Activated CD4-positive, alpha-beta T cell treated with anti-CD3 and anti-CD28 coated beads for 1 hour (primary cell): ENCODE measurements around the gene RGL1.

Source experiments
- DNase-seq: peaks from one replicate; pipeline ENCODE4 v3.0.0-alpha.2; 2020

The RGL1 gene

DNA sequence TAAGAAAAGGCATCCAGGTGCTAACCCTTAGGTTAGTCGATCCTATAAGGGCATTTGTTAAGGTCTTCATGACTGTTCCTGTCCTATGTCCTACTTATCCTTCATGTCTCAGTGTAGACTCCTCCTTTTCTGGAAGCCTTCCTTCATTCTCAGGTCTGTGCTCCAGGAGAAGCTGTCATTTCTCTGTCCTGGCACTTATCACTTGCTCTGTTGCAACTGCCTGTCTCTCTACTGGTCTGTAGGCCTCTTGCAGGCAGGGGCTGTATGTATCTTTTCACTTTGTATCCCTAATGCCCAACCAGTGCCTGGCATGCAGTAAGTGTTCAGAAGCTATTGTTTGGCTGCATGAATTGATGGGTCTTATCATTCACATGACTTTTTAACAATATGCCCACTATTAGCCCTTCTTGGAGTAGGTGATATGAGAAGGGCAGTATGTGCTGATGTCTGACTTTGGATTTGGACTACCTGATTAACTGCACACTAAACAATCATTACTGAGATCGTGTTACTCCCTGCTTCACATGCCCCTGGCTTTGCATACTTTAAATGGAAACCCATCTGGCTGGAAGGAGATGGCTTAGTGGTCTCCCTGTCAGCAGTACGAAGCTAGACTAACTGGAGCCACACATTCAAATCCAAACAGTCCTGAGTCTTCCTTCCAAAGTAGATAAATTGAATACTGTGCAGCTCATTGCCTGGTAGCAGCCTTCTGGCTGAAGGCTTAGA is 88.8 kb downstream of the RGL1 start:
- no peak for DNase-seq

DNA sequence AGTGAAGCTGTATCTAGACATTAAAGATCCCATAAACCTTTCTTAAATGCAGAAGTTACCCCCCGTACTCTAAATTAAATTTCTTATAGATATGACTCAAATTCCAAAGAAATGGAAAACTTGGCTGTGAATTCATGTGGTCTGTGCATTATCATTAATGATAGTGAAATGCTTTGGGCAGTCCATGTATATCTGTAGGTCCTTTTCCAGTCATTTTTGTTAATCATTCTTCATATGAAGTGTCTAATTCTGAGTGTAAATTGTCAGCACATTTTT is 89.3 kb downstream of the RGL1 start:
- no peak for DNase-seq

DNA sequence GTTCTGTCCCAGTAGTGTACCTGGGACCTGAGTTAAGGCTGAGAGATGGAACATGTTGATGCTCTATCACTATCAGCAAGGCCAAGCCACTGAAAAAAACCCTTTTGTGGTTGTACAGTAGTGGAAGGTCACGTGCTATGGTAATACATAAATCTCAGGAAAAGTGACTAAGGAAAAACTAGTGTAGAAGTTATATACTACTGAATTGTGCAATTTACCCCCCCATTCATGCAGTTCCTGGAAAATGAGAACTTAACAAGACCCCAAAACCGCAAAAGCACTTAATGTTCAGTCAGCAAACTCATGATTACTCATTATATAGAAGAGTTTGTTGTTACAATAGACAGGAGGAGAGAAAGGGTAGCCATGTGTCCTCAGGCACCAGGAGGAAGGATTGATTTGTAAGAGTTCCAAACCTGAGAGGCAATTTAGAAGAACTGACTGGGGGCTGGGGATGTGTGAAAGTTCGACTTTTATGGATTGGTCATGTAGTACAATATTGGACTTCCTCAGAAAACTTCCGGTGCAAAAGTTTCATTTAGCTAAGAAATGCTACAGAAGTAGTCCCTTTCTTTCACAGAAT is 91.6 kb downstream of the RGL1 start:
- no peak for DNase-seq

DNA sequence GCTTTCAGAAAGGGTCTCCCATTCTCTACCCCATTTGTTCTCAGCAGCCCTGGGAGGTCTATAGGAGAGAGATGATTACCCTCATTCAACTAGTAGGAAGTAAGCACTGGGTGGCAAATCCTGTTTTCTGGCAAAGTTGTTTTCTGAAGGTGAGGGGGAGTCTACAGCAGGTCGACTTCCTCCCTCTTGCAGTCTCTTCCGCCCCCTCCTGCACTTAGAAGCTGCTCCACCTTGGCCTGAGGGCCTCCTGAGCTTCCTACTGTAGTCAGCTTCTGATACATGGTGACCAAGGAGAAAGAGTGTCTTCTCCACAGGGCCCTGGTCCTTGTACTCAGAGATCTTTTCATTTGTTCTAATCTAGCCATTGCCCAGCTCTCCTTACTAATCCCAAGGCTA is 93.1 kb downstream of the RGL1 start:
- DNase-seq = no peak

DNA sequence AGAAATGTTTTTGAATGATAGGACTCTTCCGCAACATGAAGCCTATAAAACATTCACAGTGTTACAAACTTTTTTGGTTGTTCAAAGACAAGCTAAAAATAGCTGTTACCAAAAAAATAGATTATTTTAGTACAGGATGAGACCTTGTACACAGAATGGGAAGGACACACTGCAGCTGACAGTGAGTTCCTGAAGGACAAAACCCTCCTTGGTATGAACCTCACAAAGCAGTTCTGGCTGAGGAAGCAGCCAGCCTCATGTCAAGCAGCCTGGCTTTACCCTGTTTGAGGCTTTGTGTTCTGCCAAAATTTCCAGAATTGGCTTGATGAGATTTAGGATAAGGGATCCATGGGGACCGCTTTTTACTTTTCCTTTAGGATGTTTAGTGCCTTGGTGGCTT is 93.7 kb downstream of the RGL1 start:
- no peak for DNase-seq

DNA sequence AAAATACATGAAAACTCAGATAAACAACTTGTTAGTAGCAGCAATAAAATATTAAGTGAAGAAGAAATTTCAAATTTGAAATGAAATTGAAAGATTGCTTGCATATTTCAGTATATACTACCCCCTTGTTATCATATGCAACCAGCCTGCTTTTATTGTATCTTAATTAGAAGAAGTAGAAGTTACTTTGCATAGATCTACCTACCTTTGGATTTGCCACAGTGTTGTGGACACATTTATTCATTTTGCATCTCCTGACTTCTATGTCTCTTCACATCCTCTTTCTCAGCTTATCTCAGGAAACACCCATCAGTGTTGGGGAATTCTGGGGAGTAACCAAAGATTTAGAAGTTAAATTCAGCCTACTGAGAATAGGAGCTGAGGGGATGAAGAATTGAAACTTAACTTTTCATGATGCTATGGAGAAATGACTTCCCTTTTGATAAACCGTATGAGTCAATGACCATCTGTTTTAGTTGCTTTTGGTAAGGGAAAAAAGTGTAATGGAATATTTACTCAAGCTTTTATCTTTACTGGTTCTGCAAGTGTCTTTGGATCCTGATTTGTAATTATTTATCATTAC is 96.9 kb downstream of the RGL1 start:
- no peak for DNase-seq

- no peak for DNase-seq
Observed at GRCh38 chr1:183903101-183903500, 98.2 kb downstream of the RGL1 start.

- no peak for DNase-seq
Observed at GRCh38 chr1:183905508-183906113, 100.7 kb downstream of the RGL1 start.

GRCh38 chr1:183907070-183907469 is 102.2 kb downstream of the RGL1 start:
- DNase-seq = no peak

- DNase-seq = no peak
Observed at GRCh38 chr1:183908079-183908478, 103.2 kb downstream of the RGL1 start.

DNA sequence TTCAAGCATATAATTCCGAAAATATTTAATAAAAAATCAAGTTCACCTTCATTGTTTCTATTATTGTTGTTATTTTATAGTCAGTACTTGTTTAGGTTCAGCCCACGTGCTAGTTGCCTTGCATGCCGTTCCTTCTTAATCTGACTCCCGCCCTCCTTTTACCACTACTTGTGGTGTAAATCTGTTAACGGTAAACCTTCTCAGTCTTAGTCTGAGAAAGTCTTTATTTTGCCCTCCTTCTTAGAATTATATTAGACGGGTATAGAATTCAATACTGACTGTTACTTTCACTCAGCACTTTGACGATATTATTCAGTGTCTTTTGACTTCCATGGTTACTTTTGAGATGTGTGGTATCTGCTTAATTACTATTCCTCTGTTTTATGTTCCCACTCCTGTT is 104.8 kb downstream of the RGL1 start:
- no peak for DNase-seq

- no peak for DNase-seq
Observed at GRCh38 chr1:183910845-183911244, 105.9 kb downstream of the RGL1 start.

- DNase-seq = no peak
Observed at GRCh38 chr1:183911285-183911684, 106.4 kb downstream of the RGL1 start.

DNA sequence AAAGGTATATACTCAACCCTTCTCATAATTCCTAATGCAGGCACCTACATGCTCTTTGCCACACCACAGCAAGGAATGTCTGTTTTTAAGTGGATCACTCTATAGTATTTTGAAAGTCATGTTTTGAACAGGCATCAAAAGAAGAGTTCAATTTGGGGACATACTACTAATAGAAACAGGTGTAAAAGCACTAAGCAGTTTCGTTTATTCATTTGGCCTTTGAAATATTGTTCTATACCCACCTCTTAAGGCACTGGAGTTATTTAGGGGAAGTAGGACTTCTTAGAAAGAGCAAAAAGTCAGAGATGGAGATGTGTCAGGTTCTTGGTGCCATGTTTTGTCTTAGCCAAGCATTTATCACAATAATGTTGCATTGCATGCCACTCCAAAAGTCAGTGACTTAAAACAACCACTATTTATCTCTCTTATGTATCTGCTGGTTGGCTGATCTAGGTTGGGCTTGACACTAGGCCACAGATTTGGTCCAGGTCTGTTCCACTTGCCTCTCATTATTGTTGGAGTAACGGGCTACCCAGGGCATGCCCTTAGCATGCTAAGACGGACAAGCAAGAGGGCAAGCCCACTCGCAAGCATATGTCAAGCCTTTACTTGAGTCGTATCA is 107.5 kb downstream of the RGL1 start:
- DNase-seq = no peak

DNA sequence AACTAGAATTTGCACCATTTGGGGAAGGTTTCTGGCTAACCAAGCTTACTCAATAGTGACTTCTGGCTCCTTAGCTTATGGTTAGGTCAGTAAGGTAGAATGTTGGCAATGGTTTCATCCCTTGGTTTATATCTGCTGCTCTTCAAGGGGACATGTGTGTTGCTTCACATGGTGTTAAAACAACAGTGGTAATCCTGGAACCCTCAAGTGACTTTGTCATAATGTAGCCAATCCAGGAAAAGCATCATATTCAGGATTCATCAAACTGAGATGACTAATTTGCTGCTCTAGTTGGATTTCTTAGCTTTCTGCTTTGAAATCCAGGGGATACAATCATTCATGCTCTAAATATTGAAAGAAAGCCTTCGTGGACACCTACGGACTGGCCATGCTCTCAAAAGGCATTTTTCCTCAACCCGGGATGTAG is 108.7 kb downstream of the RGL1 start:
- DNase-seq = no peak

- no peak for DNase-seq
Observed at GRCh38 chr1:183914276-183914675, 109.4 kb downstream of the RGL1 start.

DNA sequence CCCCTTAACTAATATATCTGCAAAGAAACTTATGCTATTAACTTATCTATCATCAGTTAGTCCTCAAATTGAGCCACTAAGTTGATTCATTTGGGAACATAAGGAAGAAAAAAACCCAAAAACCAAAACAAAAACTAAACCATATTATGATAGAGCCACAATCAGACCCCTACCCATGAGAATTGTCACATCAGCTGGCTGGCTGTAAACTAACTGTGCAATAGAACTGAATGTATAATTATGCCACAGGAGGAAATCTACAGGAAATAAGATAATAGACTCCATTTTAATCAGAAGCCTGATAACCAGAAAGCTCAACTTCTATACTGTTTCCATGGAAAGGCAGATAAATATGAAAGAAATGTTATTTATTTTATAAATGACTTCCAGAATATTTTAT is 110.0 kb downstream of the RGL1 start:
- no peak for DNase-seq

- peak; percentile 39 for DNase-seq
Observed at GRCh38 chr1:183915625-183916510, 110.9 kb downstream of the RGL1 start.

DNA sequence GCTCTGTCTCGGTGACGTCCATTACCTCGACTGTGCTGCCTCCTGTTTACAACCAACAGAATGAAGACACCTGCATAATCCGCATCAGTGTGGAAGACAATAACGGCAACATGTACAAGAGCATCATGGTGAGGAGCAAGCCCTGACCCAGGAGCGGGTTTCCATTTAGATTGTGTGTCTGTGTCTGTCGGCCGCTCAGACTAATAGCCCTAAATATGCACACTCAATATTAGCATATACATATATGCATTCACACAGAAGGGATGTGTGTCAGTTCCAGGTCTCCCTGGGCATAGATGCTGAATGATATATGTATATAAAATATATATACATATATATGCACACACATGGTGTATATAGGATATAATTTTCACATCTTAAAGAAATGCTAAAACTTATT is 111.7 kb downstream of the RGL1 start:
- DNase-seq = no peak

DNA sequence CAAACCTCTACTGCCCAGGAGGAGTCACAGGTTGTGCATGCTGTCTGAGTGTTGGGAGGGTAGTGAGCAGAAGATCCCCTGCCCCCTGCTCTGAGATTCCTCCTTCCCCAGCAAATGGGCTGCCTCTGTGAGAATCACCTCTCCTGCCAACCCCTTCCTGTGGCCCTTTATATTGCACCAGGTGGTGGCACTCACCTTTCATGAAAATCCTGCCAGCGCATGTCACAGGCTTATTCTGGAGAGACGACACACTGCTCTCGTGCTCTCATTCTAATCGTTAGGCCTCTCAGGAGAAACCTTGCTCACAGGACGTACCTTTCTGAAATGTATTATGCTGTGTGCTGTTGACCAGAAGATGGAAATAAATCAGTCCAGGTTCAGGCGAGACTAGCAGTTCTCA is 113.7 kb downstream of the RGL1 start:
- DNase-seq = no peak

DNA sequence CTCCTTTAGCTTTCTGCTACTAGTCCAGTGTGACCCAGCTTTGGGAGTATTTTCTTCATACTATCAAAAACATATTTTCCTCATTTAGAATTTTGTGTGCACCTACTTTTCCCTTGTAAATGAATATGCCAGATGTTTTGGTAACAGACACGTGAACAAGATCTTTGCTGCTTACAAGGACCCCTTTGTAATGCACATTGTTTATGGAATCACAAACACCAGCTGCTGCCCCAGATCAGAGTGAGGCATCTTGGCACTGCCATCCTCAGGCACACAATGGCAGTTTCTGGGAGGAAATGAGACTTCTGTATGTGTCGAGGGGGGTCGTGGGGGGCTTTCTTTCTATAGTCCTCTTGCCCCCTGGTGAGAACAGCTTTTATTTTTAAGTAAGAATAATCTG is 115.7 kb downstream of the RGL1 start:
- no peak for DNase-seq

GRCh38 chr1:183922197-183922596 is 117.3 kb downstream of the RGL1 start:
- DNase-seq = no peak

- DNase-seq = no peak
Observed at GRCh38 chr1:183925947-183926346, 121.0 kb downstream of the RGL1 start.
